ENCODE results near the gene MAGI1. TPM values are rescaled to one million over a fixed set of nuclear protein-coding genes. Genes with fewer than 3 reads are reported as not detected.

MAGI1 gene
- total and polyA plus RNA-seq, 4 donors: 5.0 to 69.2 (median 28.5) TPM

DNA sequence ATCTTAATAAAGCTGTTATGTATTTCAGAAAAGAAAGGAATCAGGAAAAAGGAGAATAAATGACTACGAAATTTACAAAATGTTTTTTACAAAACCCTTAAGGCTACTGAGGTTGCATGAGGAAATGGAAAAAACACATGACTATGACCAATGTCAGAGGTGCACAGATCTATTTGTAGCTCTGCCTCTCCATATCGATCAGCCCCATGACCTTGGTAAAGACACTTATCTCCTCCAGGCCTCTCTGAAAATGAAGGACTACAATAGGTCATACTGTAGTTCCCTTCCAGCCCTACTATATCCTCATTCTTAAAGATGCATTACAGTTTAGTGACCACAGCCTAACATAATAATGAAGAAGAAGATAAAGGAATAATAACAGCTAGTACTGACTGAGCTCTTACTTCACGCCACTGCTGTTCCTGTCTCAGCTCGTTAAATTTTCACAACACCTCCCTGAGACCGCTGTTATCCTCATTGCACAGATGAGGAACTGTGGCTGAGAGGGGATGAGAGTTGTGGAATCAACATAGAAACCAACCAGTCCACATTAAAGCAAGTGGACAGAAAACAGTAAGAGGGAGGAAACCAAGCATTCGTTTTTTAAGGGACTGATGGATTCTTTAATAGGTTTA is 163.2 kb downstream of the MAGI1 start:
- Histone ChIP-seq H3K27ac (ENCODE audit: low read depth in 1 of 2, low read length in 2 of 2) (no peak overlapping the region), H3K36me3 (ENCODE audit: control insufficient read depth in 1 of 2, insufficient read depth in 2 of 2, low read length in 1 of 2) (no peaks in the 10 kb centered on the region), H3K4me3 (ENCODE audit: low read length in 2 of 2) (no peak overlapping the region), H3K4me1 (ENCODE audit: control insufficient read depth in 1 of 2, insufficient read depth in 2 of 2, low read length in 2 of 2) (peaks cover 0 to 5% of the 10 kb centered on the region in 2 donors), H3K27me3 (ENCODE audit: control insufficient read depth in 1 of 2, insufficient read depth in 2 of 2, low read length in 1 of 2) (no peaks in the 10 kb centered on the region), H3K9me3 (ENCODE audit: control insufficient read depth, low read length) (no peaks in the 10 kb centered on the region)
- 85 to 86% methylated on average over 6 of the region's 6 CpGs for WGBS, 2 donors
- intact Hi-C loops (cut with DNase I): no loop called here
- ATAC-seq (ENCODE audit: low FRiP score): no peak
- no peak for DNase-seq

DNA sequence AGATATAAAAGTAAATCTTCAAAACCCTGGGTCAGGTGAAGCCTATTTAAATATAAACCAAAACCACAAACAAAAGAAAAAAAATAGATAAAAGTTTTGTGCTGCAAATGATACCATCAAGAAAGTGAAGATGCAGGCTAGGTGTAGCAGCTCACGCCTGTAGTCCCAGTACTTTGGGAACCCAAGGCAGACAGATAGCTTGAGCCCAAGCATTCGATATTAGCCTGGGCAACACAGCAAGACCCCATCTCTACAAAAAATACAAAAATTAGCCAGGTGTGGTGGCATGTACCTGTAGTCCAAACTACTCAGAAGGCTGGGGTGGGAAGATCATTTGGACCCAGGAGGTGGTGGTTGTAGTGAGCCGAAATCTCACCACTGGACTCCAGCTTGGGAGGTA is 164.8 kb downstream of the MAGI1 start:
- Histone ChIP-seq H3K4me3 (ENCODE audit: low read length in 2 of 2) (no peak overlapping the region), H3K4me1 (ENCODE audit: control insufficient read depth in 1 of 2, insufficient read depth in 2 of 2, low read length in 2 of 2) (peaks cover 0 to 3% of the 10 kb centered on the region in 2 donors), H3K9me3 (ENCODE audit: control insufficient read depth, low read length) (no peaks in the 10 kb centered on the region), H3K27me3 (ENCODE audit: control insufficient read depth in 1 of 2, insufficient read depth in 2 of 2, low read length in 1 of 2) (no peaks in the 10 kb centered on the region), H3K36me3 (ENCODE audit: control insufficient read depth in 1 of 2, insufficient read depth in 2 of 2, low read length in 1 of 2) (no peaks in the 10 kb centered on the region), H3K27ac (ENCODE audit: low read depth in 1 of 2, low read length in 2 of 2) (no peak overlapping the region)
- WGBS, 2 donors: 96 to 99% methylated on average over 3 of the region's 3 CpGs
- DNase-seq (no peak), ATAC-seq (ENCODE audit: low FRiP score) (no peak)
- intact Hi-C loops (cut with DNase I): no loop called here

DNA sequence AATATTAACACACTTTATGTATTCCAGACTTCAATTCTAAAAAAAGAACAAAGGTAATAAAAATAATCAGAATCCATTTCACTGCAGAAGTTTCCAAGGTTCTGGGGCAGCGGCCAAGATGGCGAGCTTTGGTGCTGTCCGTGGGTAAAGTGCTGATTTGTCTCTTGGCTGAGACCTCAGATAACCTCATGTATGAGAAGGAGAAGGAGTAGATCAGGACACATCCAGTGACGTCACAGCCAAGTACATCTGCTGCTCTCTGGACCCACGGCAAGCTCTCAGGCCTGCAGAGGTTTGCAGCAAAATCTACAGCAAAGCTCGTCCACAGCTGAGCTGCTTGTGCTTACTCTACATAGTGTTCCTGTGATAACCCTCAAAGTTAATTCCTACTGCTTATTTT is 165.7 kb downstream of the MAGI1 start:
- ATAC-seq (ENCODE audit: low FRiP score): no peak
- Histone ChIP-seq H3K27ac (ENCODE audit: low read depth in 1 of 2, low read length in 2 of 2) (no peak overlapping the region), H3K9me3 (ENCODE audit: control insufficient read depth, low read length) (no peaks in the 10 kb centered on the region), H3K27me3 (ENCODE audit: control insufficient read depth in 1 of 2, insufficient read depth in 2 of 2, low read length in 1 of 2) (no peaks in the 10 kb centered on the region), H3K36me3 (ENCODE audit: control insufficient read depth in 1 of 2, insufficient read depth in 2 of 2, low read length in 1 of 2) (no peaks in the 10 kb centered on the region), H3K4me3 (ENCODE audit: low read length in 2 of 2) (no peak overlapping the region), H3K4me1 (ENCODE audit: control insufficient read depth in 1 of 2, insufficient read depth in 2 of 2, low read length in 2 of 2) (peaks cover 0 to 3% of the 10 kb centered on the region in 2 donors)
- intact Hi-C loops (cut with DNase I): no loop called here
- 13 to 22% methylated on average over 6 of the region's 6 CpGs for WGBS, 2 donors
- no peak for DNase-seq

DNA sequence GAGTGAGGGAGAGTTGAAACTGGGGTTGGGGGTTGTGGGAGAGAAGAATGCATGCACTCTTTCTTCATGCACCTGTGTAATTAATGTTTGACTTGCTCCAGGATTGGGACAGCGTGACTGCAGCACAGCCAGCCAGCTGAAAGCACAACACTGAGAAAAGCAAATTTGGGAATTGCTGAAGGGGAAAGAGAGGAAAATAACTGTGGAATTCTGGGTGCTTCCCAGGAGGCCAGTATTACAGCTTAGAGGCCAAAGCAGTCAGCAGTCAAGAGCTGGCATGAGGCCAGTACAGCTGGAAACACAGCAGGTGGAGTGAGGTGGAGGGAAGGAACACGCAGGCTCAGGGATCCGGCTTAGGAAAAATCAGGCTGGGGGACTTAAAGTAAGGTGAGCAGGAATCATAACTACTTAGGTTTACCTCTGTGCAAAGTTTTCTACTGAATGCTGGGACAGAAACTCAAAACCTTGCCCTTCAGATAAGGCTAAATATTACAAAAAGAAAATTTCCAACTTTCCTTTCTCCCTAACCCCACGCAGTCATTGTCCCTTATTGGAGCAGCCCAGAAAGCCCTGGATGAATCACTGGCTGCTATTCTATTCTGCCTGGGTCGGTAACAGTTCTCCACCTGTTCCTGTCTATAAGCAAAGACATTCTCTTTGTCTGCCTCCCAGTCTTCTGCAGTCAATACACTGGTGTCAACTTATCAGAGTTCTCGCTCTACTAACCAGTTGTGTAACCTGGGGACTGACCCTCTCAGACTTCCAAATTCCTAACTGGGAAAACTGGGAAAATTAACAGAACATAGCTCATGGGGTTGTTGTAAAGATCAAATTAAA is 167.2 kb downstream of the MAGI1 start:
- H3K4me1 ChIP-seq (ENCODE audit: control insufficient read depth in 1 of 2, insufficient read depth in 2 of 2, low read length in 2 of 2): peaks cover 0 to 3% of the 10 kb centered on the region in 2 donors
- intact Hi-C loops (cut with DNase I): no loop called here
- no peaks in the 10 kb centered on the region for H3K36me3 ChIP-seq (ENCODE audit: control insufficient read depth in 1 of 2, insufficient read depth in 2 of 2, low read length in 1 of 2)
- no peaks in the 10 kb centered on the region for H3K27me3 ChIP-seq (ENCODE audit: control insufficient read depth in 1 of 2, insufficient read depth in 2 of 2, low read length in 1 of 2)
- DNase-seq (peak in 1 of 2 donors; percentile 51), ATAC-seq (ENCODE audit: low FRiP score) (no peak)
- WGBS, 2 donors: 47 to 50% methylated on average over 6 of the region's 6 CpGs
- no peak overlapping the region for H3K27ac ChIP-seq (ENCODE audit: low read depth in 1 of 2, low read length in 2 of 2)
- no peak overlapping the region for H3K4me3 ChIP-seq (ENCODE audit: low read length in 2 of 2)
- no peaks in the 10 kb centered on the region for H3K9me3 ChIP-seq (ENCODE audit: control insufficient read depth, low read length)

DNA sequence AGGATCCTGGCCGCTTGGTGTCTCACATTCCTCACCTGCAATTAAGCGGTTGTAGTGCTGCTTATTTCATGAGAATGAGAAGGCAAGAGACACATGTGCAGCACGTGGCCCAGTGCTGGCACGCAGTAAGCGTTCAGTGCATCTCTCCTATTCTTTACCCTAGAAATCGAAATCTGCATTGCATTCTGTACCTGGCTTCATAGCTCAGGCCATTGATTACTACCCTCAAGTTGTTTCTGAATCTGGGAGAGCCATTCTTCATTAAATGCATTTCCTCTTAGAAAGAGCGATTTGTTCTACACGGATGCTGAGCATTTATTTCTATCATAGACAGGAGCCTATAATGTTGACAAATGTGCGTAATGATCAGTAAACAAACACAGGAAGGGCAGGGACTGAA is 168.9 kb downstream of the MAGI1 start:
- Histone ChIP-seq H3K4me3 (ENCODE audit: low read length in 2 of 2) (no peak overlapping the region), H3K9me3 (ENCODE audit: control insufficient read depth, low read length) (no peaks in the 10 kb centered on the region), H3K27ac (ENCODE audit: low read depth in 1 of 2, low read length in 2 of 2) (no peak overlapping the region), H3K36me3 (ENCODE audit: control insufficient read depth in 1 of 2, insufficient read depth in 2 of 2, low read length in 1 of 2) (no peaks in the 10 kb centered on the region), H3K27me3 (ENCODE audit: control insufficient read depth in 1 of 2, insufficient read depth in 2 of 2, low read length in 1 of 2) (no peaks in the 10 kb centered on the region), H3K4me1 (ENCODE audit: control insufficient read depth in 1 of 2, insufficient read depth in 2 of 2, low read length in 2 of 2) (peaks cover 0 to 3% of the 10 kb centered on the region in 2 donors)
- intact Hi-C loops (cut with DNase I): no loop called here
- 95 to 97% methylated on average over 9 of the region's 9 CpGs for WGBS, 2 donors
- ATAC-seq (ENCODE audit: low FRiP score): no peak
- no peak for DNase-seq

DNA sequence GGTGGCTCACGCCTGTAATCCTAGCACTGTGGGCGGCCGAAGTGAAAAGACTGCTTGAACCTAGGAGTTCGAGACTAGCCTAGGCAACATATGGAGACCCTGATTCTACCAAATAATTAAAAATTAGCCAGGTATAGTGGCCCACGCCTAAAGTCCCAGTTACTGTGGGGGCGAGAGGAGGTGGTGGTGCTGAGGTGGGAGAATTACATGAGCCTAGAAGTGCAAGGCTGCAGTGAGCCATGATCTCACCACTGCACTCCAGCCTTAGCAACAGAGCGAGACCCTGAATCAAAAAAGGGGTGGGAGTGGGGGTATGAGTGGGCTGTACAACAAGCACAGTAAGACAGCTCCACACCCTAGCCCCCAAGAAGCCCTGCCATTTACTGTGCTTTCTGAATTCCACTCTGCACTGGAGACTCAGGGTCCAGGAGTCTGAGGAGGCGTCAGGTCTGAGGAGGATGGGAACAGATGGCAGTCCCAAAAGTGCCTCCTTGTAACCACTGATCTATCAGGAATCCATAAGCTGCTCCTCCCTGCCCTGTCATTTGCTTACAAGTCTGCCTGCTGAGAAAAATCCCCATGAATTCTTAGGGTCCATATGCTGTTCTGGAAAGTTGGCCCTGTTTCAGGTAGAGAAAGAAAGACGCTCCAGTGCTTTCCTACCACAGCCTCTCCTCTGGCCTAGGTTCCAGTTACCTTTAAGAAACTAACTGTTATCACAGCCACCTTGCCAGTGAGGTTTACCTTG is 171.1 kb downstream of the MAGI1 start:
- intact Hi-C loops (cut with DNase I): no loop called here
- no peaks in the 10 kb centered on the region for H3K27me3 ChIP-seq (ENCODE audit: control insufficient read depth in 1 of 2, insufficient read depth in 2 of 2, low read length in 1 of 2)
- peaks cover 0 to 3% of the 10 kb centered on the region in 2 donors for H3K4me1 ChIP-seq (ENCODE audit: control insufficient read depth in 1 of 2, insufficient read depth in 2 of 2, low read length in 2 of 2)
- ATAC-seq (ENCODE audit: low FRiP score): no peak
- no peak overlapping the region for H3K27ac ChIP-seq (ENCODE audit: low read depth in 1 of 2, low read length in 2 of 2)
- WGBS, 2 donors: 95 to 97% methylated on average over 9 of the region's 9 CpGs
- no peaks in the 10 kb centered on the region for H3K9me3 ChIP-seq (ENCODE audit: control insufficient read depth, low read length)
- H3K4me3 ChIP-seq (ENCODE audit: low read length in 2 of 2): no peak overlapping the region
- H3K36me3 ChIP-seq (ENCODE audit: control insufficient read depth in 1 of 2, insufficient read depth in 2 of 2, low read length in 1 of 2): no peaks in the 10 kb centered on the region
- DNase-seq: no peak

DNA sequence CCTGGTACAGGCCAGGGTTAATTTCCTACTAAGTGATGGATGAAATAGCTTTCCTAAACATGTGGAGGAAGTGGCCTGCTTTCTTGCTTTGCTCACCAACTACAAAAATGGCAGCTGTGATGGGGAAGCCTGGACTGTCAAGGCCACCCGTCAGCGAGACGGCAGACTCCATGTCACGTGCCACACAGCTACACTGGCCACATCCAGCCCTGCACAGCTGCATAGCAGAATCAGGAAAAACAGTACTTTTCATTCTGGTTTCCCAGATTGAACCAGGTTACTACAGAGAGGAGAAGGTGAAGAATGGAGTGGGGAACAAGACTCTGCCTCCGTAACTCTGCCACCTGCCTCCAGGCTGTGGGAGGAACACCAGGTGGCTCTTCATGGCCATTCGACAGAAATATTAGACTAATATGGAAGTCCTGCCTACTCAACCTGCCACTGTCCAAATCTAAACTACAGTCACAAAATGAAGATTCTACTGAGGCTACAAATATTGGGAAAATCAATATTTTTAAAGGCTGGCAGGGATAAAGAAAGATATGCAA is 174.3 kb downstream of the MAGI1 start:
- no peak overlapping the region for H3K27ac ChIP-seq (ENCODE audit: low read depth in 1 of 2, low read length in 2 of 2)
- no peaks in the 10 kb centered on the region for H3K9me3 ChIP-seq (ENCODE audit: control insufficient read depth, low read length)
- no peaks in the 10 kb centered on the region for H3K36me3 ChIP-seq (ENCODE audit: control insufficient read depth in 1 of 2, insufficient read depth in 2 of 2, low read length in 1 of 2)
- DNase-seq (no peak), ATAC-seq (ENCODE audit: low FRiP score) (no peak)
- H3K4me1 ChIP-seq (ENCODE audit: control insufficient read depth in 1 of 2, insufficient read depth in 2 of 2, low read length in 2 of 2): no peaks in the 10 kb centered on the region
- 83 to 93% methylated on average over 6 of the region's 6 CpGs for WGBS, 2 donors
- no peak overlapping the region for H3K4me3 ChIP-seq (ENCODE audit: low read length in 2 of 2)
- no peaks in the 10 kb centered on the region for H3K27me3 ChIP-seq (ENCODE audit: control insufficient read depth in 1 of 2, insufficient read depth in 2 of 2, low read length in 1 of 2)
- intact Hi-C loops (cut with DNase I): no loop called here

DNA sequence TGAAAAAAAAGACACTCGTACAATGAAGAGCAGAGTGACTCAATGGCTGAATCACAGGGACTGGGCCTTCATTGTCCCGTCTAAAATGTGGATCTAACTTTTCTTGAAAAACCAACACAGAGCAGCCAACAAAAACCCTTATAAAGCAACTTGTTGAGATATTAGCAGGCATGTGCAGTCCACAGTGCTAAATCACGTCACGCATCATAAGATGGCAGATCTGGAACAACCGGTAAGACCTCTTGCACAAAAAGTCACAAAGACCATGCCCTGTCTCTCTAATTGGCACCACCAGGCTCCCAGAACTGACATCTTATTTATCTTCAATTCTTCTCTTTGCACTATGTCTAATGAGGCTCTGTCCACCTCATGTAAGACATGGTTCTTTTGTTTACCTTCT is 177.0 kb downstream of the MAGI1 start:
- whole genome bisulfite sequencing, 2 donors: 61 to 64% methylated on average over 5 of the region's 5 CpGs
- no peak overlapping the region for H3K4me3 ChIP-seq (ENCODE audit: low read length in 2 of 2)
- ATAC-seq (ENCODE audit: low FRiP score) (no peak), DNase-seq (no peak)
- H3K27ac ChIP-seq (ENCODE audit: low read depth in 1 of 2, low read length in 2 of 2): no peak overlapping the region
- no peaks in the 10 kb centered on the region for H3K36me3 ChIP-seq (ENCODE audit: control insufficient read depth in 1 of 2, insufficient read depth in 2 of 2, low read length in 1 of 2)
- peaks cover 0 to 1% of the 10 kb centered on the region in 2 donors for H3K4me1 ChIP-seq (ENCODE audit: control insufficient read depth in 1 of 2, insufficient read depth in 2 of 2, low read length in 2 of 2)
- H3K9me3 ChIP-seq (ENCODE audit: control insufficient read depth, low read length): peaks cover 1% of the 10 kb centered on the region
- intact Hi-C loops (cut with DNase I): no loop called here
- no peaks in the 10 kb centered on the region for H3K27me3 ChIP-seq (ENCODE audit: control insufficient read depth in 1 of 2, insufficient read depth in 2 of 2, low read length in 1 of 2)
